ENCODE results near the gene SLC12A2. TPM values are rescaled to one million over a fixed set of nuclear protein-coding genes. Genes with fewer than 3 reads are reported as not detected.

SLC12A2 gene
- total and polyA plus RNA-seq, 9 of the 15 experiments (the other 6 are each of a cell fraction or from before 2014, with no cell fraction given) = 5.1 to 20.3 (median 12.6) TPM

- TF ChIP-seq ZNF280A (IDR thresholded peaks at IDR 0.05; ENCODE audit: low read depth, partially characterized antibody) (no peak), ASH1L (IDR thresholded peaks at IDR 0.05; ENCODE audit: borderline replicate concordance, low read depth, partially characterized antibody) (no peak), FOSL1 (tag; conservative IDR thresholded peaks at IDR 0.05) (no peak), SNAPC5 (CRISPR knock-in tag; IDR thresholded peaks at IDR 0.05) (no peak), STAT5B (CRISPR knock-in tag; IDR thresholded peaks at IDR 0.05) (no peak), CTCFL (IDR thresholded peaks at IDR 0.05; ENCODE audit: borderline replicate concordance, insufficient read depth, low read depth, low read length, poor library complexity, severe bottlenecking) (no peak), RNF2 (IDR thresholded peaks at IDR 0.05) (peak; percentile 65), CHD4 (IDR thresholded peaks at IDR 0.05; ENCODE audit: insufficient read depth, insufficient replicate concordance, low read depth, low read length, poor library complexity, severe bottlenecking) (no peak), KLF13 (tag; IDR thresholded peaks at IDR 0.05; ENCODE audit: borderline replicate concordance, low read depth) (no peak), KLF10 (CRISPR knock-in tag; IDR thresholded peaks at IDR 0.05) (no peak), CBX8 (IDR thresholded peaks at IDR 0.05; ENCODE audit: borderline replicate concordance, extremely low read depth, low read depth, low read length, poor library complexity, severe bottlenecking) (no peak), MTF1 (CRISPR knock-in tag; IDR thresholded peaks at IDR 0.05; ENCODE audit: borderline replicate concordance) (no peak), ARID1B (IDR thresholded peaks at IDR 0.05) (no peak; the same call in 1 of the 2 replicates), MEF2A (IDR thresholded peaks at IDR 0.05; ENCODE audit: control insufficient read depth, low read depth, low read length) (no peak)
- TF ChIP-seq, protein P1, sequence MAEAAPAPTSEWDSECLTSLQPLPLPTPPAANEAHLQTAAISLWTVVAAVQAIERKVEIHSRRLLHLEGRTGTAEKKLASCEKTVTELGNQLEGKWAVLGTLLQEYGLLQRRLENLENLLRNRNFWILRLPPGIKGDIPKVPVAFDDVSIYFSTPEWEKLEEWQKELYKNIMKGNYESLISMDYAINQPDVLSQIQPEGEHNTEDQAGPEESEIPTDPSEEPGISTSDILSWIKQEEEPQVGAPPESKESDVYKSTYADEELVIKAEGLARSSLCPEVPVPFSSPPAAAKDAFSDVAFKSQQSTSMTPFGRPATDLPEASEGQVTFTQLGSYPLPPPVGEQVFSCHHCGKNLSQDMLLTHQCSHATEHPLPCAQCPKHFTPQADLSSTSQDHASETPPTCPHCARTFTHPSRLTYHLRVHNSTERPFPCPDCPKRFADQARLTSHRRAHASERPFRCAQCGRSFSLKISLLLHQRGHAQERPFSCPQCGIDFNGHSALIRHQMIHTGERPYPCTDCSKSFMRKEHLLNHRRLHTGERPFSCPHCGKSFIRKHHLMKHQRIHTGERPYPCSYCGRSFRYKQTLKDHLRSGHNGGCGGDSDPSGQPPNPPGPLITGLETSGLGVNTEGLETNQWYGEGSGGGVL (CRISPR knock-in tag; IDR thresholded peaks at IDR 0.05) = no peak
- TF ChIP-seq, protein P2, sequence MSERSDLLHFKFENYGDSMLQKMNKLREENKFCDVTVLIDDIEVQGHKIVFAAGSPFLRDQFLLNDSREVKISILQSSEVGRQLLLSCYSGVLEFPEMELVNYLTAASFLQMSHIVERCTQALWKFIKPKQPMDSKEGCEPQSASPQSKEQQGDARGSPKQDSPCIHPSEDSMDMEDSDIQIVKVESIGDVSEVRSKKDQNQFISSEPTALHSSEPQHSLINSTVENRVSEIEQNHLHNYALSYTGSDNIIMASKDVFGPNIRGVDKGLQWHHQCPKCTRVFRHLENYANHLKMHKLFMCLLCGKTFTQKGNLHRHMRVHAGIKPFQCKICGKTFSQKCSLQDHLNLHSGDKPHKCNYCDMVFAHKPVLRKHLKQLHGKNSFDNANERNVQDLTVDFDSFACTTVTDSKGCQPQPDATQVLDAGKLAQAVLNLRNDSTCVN (CRISPR knock-in tag; IDR thresholded peaks at IDR 0.05) = no peak
Measured at GRCh38 chr5:128083033-128083810, at the start of gene SLC12A2 (continued).
